HFFc6 (cell line): Measurements from ENCODE around the gene CDH13. TPM values are rescaled to one million over a fixed set of nuclear protein-coding genes. Genes with fewer than 3 reads are reported as not detected.
A peak's percentile ranks its signal among the peaks of the same experiment; 100 is the strongest.

Source experiments
- DNase-seq: peaks from one replicate; pipeline ENCODE4 v3.0.0-alpha.2; 2018
- H3K27ac Mint-ChIP-seq: 2 replicates; pipeline ENCODE4 v1.8.0; 2020; ENCODE audit warnings: mild to moderate bottlenecking, mixed read lengths
- H3K27me3 Mint-ChIP-seq: 2 replicates; pipeline ENCODE4 v1.8.0; 2021; ENCODE audit warnings: mild to moderate bottlenecking, moderate library complexity, mixed read lengths; ENCODE audit not compliant: insufficient read depth
- H3K36me3 Mint-ChIP-seq: 2 replicates; pipeline ENCODE4 v1.8.0; 2021; ENCODE audit warnings: low read depth, mixed read lengths
- H3K4me1 Mint-ChIP-seq: 2 replicates; pipeline ENCODE4 v1.8.0; 2020; ENCODE audit warnings: low read depth, mixed read lengths
- H3K4me3 Mint-ChIP-seq: 2 replicates; pipeline ENCODE4 v1.8.0; 2020; ENCODE audit warnings: mild to moderate bottlenecking, moderate library complexity, mixed read lengths
- H3K9me3 Mint-ChIP-seq: 2 replicates; pipeline ENCODE4 v1.8.0; 2020; ENCODE audit warnings: mild to moderate bottlenecking, mixed read lengths
- CTCF ChIP-seq: fragments of 200-600 bp; sonication (generic); IDR thresholded peaks from 2 replicates; pipeline ENCODE4 v1.5.0; 2021; ENCODE audit warnings: antibody characterized with exemption, mild to moderate bottlenecking
- total RNA-seq, 6 experiments: library from RNA; stranded (reverse); fragmentation: NEBNext Ultra II Directional; extraction: Animal tissue kit (Norgen Biotek cat#: 25700); gene quantifications; 2 replicates in 1 of 6; 3 replicates in 5 of 6; pipeline ENCODE4 v1.2.3, GENCODE V29; 2021

The CDH13 gene
- total RNA-seq, 6 experiments from 2014 or later, result 3.6 to 14.7 (median 4.7) TPM

- DNase-seq, result peak; percentile 45
- Mint-ChIP-seq H3K4me3 (no peak overlapping the region), H3K9me3 (peaks cover 5% of the 10 kb centered on the region; the same call in 1 of the 2 replicates)
These were observed 114.4 kb downstream of the CDH13 start for GRCh38 chr16:82741073-82741615.

GRCh38 chr16:82744958-82745357, 118.2 kb downstream of the CDH13 start:
- Mint-ChIP-seq H3K4me1 (peaks cover 14% of the 10 kb centered on the region), H3K4me3 (no peak overlapping the region), H3K27ac (no peak overlapping the region), H3K9me3 (peaks cover 5% of the 10 kb centered on the region; the same call in 1 of the 2 replicates), H3K36me3 (no peaks in the 10 kb centered on the region), H3K27me3 (peaks cover 2% of the 10 kb centered on the region; the same call in 1 of the 2 replicates)
- DNase-seq, result no peak
- no peak for TF ChIP-seq CTCF

More at GRCh38 chr16:82741073-82741615, 114.4 kb downstream of the CDH13 start:
- TF ChIP-seq CTCF, result no peak
- Mint-ChIP-seq H3K4me1 (peaks cover 9% of the 10 kb centered on the region), H3K36me3 (no peaks in the 10 kb centered on the region), H3K27ac (no peak overlapping the region), H3K27me3 (no peaks in the 10 kb centered on the region)

- Mint-ChIP-seq H3K27ac (no peak overlapping the region), H3K4me1 (peaks cover 27% of the 10 kb centered on the region), H3K36me3 (no peaks in the 10 kb centered on the region), H3K27me3 (peaks cover 2% of the 10 kb centered on the region; the same call in 1 of the 2 replicates), H3K4me3 (no peak overlapping the region), H3K9me3 (no peaks in the 10 kb centered on the region)
- DNase-seq, result peak; percentile 18
- TF ChIP-seq CTCF, result peak; percentile 45; the same call in 1 of the 2 replicates
These were observed 121.3 kb downstream of the CDH13 start for GRCh38 chr16:82748026-82748425.

- H3K9me3 Mint-ChIP-seq, result no peaks in the 10 kb centered on the region
- no peak overlapping the region for H3K4me3 Mint-ChIP-seq
- peaks cover 2% of the 10 kb centered on the region; the same call in 1 of the 2 replicates for H3K27me3 Mint-ChIP-seq
- H3K36me3 Mint-ChIP-seq, result no peaks in the 10 kb centered on the region
- TF ChIP-seq CTCF, result no peak
- DNase-seq, result no peak
- H3K4me1 Mint-ChIP-seq, result peaks cover 47% of the 10 kb centered on the region
- H3K27ac Mint-ChIP-seq, result no peak overlapping the region
These were observed 123.3 kb downstream of the CDH13 start for GRCh38 chr16:82750068-82750467.

- Mint-ChIP-seq H3K9me3 (no peaks in the 10 kb centered on the region), H3K4me3 (no peak overlapping the region), H3K4me1 (peaks cover 57% of the 10 kb centered on the region), H3K27me3 (peaks cover 2% of the 10 kb centered on the region; the same call in 1 of the 2 replicates), H3K27ac (no peak overlapping the region), H3K36me3 (no peaks in the 10 kb centered on the region)
- TF ChIP-seq CTCF, result no peak
- DNase-seq, result no peak
These were observed 124.3 kb downstream of the CDH13 start for GRCh38 chr16:82751020-82751419.
